Measurements from ENCODE around the gene THOC3.
"Not testable (repeated sequence)": the region's sequence is repeated elsewhere in the genome, so short reads cannot be mapped to it uniquely, and the experiment has no call there.

- not testable (repeated sequence) for TF ChIP-seq CTCF (conservative IDR thresholded peaks at IDR 0.05); EZH2 (IDR thresholded peaks at IDR 0.05; ENCODE audit: low read depth)
Observed at GRCh38 chr5:175997979-175998378, 29.9 kb upstream of the THOC3 start.
